ENCODE results near the gene UGT2A2.
"Not testable (repeated sequence)": the region's sequence is repeated elsewhere in the genome, so short reads cannot be mapped to it uniquely, and the experiment has no call there.

The UGT2A2 gene

GRCh38 chr4:69639542-69639941 lies at the start of gene UGT2A2:
UGT2A2 (minus strand) TSS chr4:69639642; CDS start chr4:69639640, 2 bp downstream.
- no peak for ATAC-seq
- TF ChIP-seq GLIS3 (CRISPR knock-in tag; IDR thresholded peaks at IDR 0.05) (no peak), PPARA (CRISPR knock-in tag; IDR thresholded peaks at IDR 0.05; ENCODE audit: borderline replicate concordance) (no peak), ZNF70 (CRISPR knock-in tag; IDR thresholded peaks at IDR 0.05) (no peak), ISL1 (CRISPR knock-in tag; IDR thresholded peaks at IDR 0.05) (no peak), ZNF8 (CRISPR knock-in tag; IDR thresholded peaks at IDR 0.05) (no peak), CSRNP3 (CRISPR knock-in tag; IDR thresholded peaks at IDR 0.05) (no peak), ARNTL (CRISPR knock-in tag; IDR thresholded peaks at IDR 0.05; ENCODE audit: borderline replicate concordance, low read depth) (no peak)

GRCh38 chr4:69684804-69685203 lies 45.4 kb upstream of the UGT2A2 start:
- no peak for TF ChIP-seq ESRRG (CRISPR knock-in tag; IDR thresholded peaks at IDR 0.05)
- TF ChIP-seq ZC3H10 (CRISPR knock-in tag; IDR thresholded peaks at IDR 0.05), result no peak
- no peak for TF ChIP-seq SNAI2 (CRISPR knock-in tag; IDR thresholded peaks at IDR 0.05)
- no peak for TF ChIP-seq ISL1 (CRISPR knock-in tag; IDR thresholded peaks at IDR 0.05)
- TF ChIP-seq TOX (CRISPR knock-in tag; IDR thresholded peaks at IDR 0.05; ENCODE audit: borderline replicate concordance), result no peak
- TF ChIP-seq ARNTL (CRISPR knock-in tag; IDR thresholded peaks at IDR 0.05; ENCODE audit: borderline replicate concordance, low read depth), result no peak
- TF ChIP-seq CREB5 (CRISPR knock-in tag; IDR thresholded peaks at IDR 0.05; ENCODE audit: low read depth), result no peak
- no peak for TF ChIP-seq TCF4 (CRISPR knock-in tag; IDR thresholded peaks at IDR 0.05; ENCODE audit: borderline replicate concordance)
- no peak for TF ChIP-seq POU6F1 (CRISPR knock-in tag; IDR thresholded peaks at IDR 0.05; ENCODE audit: borderline replicate concordance, low read depth)
- TF ChIP-seq RARB (CRISPR knock-in tag; IDR thresholded peaks at IDR 0.05), result no peak
- no peak for TF ChIP-seq BACH2 (CRISPR knock-in tag; IDR thresholded peaks at IDR 0.05; ENCODE audit: borderline replicate concordance)
- no peak for TF ChIP-seq OSR1 (CRISPR knock-in tag; IDR thresholded peaks at IDR 0.05)
- no peak for TF ChIP-seq ZNF70 (CRISPR knock-in tag; IDR thresholded peaks at IDR 0.05)
- no peak for TF ChIP-seq PPARA (CRISPR knock-in tag; IDR thresholded peaks at IDR 0.05; ENCODE audit: borderline replicate concordance)
- TF ChIP-seq CSDC2 (CRISPR knock-in tag; IDR thresholded peaks at IDR 0.05), result no peak
- TF ChIP-seq CSRNP3 (CRISPR knock-in tag; IDR thresholded peaks at IDR 0.05), result no peak
- TF ChIP-seq ZFP3 (CRISPR knock-in tag; IDR thresholded peaks at IDR 0.05), result no peak
- no peak for TF ChIP-seq ZNF565 (CRISPR knock-in tag; conservative IDR thresholded peaks at IDR 0.05; ENCODE audit: low read depth)
- TF ChIP-seq ZFP30 (CRISPR knock-in tag; IDR thresholded peaks at IDR 0.05), result no peak
- no peak for ATAC-seq

GRCh38 chr4:69668680-69669079 lies 29.2 kb upstream of the UGT2A2 start:
- ATAC-seq, result no peak

GRCh38 chr4:69664009-69664408 lies 24.6 kb upstream of the UGT2A2 start:
- not testable (repeated sequence) for ATAC-seq

More at GRCh38 chr4:69668680-69669079, 29.2 kb upstream of the UGT2A2 start:
- TF ChIP-seq POU6F1 (CRISPR knock-in tag; IDR thresholded peaks at IDR 0.05; ENCODE audit: borderline replicate concordance, low read depth) (no peak), ZC3H10 (CRISPR knock-in tag; IDR thresholded peaks at IDR 0.05) (no peak), PPARA (CRISPR knock-in tag; IDR thresholded peaks at IDR 0.05; ENCODE audit: borderline replicate concordance) (no peak), ISL1 (CRISPR knock-in tag; IDR thresholded peaks at IDR 0.05) (no peak), ARNTL (CRISPR knock-in tag; IDR thresholded peaks at IDR 0.05; ENCODE audit: borderline replicate concordance, low read depth) (no peak), ZFP3 (CRISPR knock-in tag; IDR thresholded peaks at IDR 0.05) (no peak), ZNF70 (CRISPR knock-in tag; IDR thresholded peaks at IDR 0.05) (no peak), PATZ1 (CRISPR knock-in tag; IDR thresholded peaks at IDR 0.05; ENCODE audit: borderline replicate concordance) (no peak)

GRCh38 chr4:69661130-69661803 lies 21.8 kb upstream of the UGT2A2 start:
- ATAC-seq, result not testable (repeated sequence)

Data from SK-N-SH treated with all-trans-retinoic acid at 6 μM for 48 hours (cell line).